ENCODE results near the gene SRI.

SRI gene, protein sequence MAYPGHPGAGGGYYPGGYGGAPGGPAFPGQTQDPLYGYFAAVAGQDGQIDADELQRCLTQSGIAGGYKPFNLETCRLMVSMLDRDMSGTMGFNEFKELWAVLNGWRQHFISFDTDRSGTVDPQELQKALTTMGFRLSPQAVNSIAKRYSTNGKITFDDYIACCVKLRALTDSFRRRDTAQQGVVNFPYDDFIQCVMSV

GRCh38 chr7:88219781-88220747, at the start of gene SRI:
TSS of gene SRI (minus strand) at chr7:88220038. CDS start at chr7:88220026, 12 bp downstream.
- TF ChIP-seq GATA2 (IDR thresholded peaks at IDR 0.05; ENCODE audit: low read depth, low read length) (no peak), GATA3 (IDR thresholded peaks at IDR 0.05; ENCODE audit: low read depth, low read length) (no peak)

- TF ChIP-seq GATA3 (IDR thresholded peaks at IDR 0.05; ENCODE audit: low read depth, low read length): no peak
- TF ChIP-seq GATA2 (IDR thresholded peaks at IDR 0.05; ENCODE audit: low read depth, low read length): no peak
Measured at GRCh38 chr7:88269586-88269985, 49.7 kb upstream of the SRI start.

DNA sequence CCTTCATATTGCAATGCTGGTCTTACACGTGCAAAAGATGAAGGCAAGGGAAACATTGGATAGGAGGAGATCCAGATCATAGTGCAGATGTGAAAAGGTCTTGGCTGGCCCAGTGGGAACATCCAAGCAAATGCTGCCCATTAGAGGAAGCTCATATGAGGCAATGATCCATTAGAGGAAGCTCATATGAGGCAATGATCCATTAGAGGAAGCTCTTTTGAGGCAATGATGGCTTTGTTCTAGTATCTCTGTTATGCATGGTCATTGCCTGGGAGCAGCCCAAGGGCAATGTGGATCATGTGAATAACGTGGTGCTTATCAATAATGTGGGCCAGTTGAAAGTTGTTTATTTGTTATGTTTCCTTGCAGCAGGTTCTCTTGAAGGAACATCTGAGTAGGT, 49.0 kb upstream of the SRI start:
- TF ChIP-seq GATA2 (IDR thresholded peaks at IDR 0.05; ENCODE audit: low read depth, low read length): no peak

DNA sequence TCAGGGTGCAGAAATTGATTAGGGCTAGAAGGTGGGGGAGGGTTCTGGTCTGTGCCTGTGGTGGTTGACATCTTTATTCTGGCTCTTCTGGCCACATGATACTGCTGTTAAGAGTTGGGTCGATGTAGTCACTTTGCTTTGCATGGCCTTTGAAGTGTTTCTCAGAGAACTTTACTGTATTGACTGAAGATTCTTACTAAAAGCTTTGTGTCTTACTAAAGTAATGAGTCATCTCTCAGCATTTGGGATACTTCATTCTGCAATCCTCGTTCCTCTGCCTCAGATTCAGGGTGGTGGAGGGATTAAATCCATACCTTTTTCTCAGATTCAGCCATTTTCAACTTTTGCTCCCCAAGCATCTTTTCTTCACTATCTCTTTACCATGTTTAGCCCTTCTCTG, 48.2 kb upstream of the SRI start:
- TF ChIP-seq GATA2 (IDR thresholded peaks at IDR 0.05; ENCODE audit: low read depth, low read length): no peak
- no peak for TF ChIP-seq GATA3 (IDR thresholded peaks at IDR 0.05; ENCODE audit: low read depth, low read length)

DNA sequence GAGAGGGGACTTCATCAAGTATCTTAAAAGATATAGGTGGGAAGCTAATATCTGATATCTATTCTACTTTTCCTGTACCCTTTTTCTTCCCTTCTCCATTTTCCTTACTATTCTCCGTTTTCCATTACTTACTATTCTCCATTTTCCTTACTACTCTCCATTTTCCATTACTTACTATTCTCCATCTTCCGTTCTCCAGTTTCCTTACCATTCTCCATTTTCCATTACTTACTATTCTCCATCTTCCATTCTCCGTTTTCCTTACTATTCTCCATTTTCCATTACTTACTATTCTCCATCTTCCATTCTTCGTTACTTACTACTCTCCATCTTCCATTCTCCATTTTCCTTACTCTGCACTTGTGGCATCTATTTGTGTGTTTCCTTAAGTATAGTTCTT, 47.6 kb upstream of the SRI start:
- no peak for TF ChIP-seq GATA2 (IDR thresholded peaks at IDR 0.05; ENCODE audit: low read depth, low read length)
- no peak for TF ChIP-seq GATA3 (IDR thresholded peaks at IDR 0.05; ENCODE audit: low read depth, low read length)

GRCh38 chr7:88262562-88262961, 42.7 kb upstream of the SRI start:
- no peak for TF ChIP-seq GATA3 (IDR thresholded peaks at IDR 0.05; ENCODE audit: low read depth, low read length)
- TF ChIP-seq GATA2 (IDR thresholded peaks at IDR 0.05; ENCODE audit: low read depth, low read length): no peak

DNA sequence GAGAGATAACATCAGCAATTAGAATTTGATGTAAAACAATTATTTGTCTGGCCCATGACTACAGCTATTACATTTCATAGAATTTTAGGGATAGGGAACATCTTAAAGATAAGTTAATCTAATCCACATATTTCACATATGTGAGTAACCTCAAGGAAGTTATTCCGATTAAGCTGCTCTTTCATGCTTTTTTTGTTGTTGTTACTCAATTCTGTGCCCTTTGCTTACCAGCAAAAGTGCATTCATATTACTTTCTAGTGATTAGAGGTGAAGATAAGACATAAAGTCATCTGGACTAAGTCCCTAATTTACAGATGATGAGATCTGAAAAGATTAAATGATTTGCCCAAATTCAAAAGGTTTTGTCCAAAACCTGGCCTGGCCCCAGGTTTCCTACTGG, 40.9 kb upstream of the SRI start:
- TF ChIP-seq GATA3 (IDR thresholded peaks at IDR 0.05; ENCODE audit: low read depth, low read length): peak; percentile 89
- TF ChIP-seq GATA2 (IDR thresholded peaks at IDR 0.05; ENCODE audit: low read depth, low read length): peak; percentile 35; the same call in 1 of the 2 replicates

GRCh38 chr7:88259656-88260380, 40.0 kb upstream of the SRI start:
- no peak for TF ChIP-seq GATA3 (IDR thresholded peaks at IDR 0.05; ENCODE audit: low read depth, low read length)
- TF ChIP-seq GATA2 (IDR thresholded peaks at IDR 0.05; ENCODE audit: low read depth, low read length): no peak

- no peak for TF ChIP-seq GATA3 (IDR thresholded peaks at IDR 0.05; ENCODE audit: low read depth, low read length)
- TF ChIP-seq GATA2 (IDR thresholded peaks at IDR 0.05; ENCODE audit: low read depth, low read length): no peak
Measured at GRCh38 chr7:88256906-88257305, 37.1 kb upstream of the SRI start.

DNA sequence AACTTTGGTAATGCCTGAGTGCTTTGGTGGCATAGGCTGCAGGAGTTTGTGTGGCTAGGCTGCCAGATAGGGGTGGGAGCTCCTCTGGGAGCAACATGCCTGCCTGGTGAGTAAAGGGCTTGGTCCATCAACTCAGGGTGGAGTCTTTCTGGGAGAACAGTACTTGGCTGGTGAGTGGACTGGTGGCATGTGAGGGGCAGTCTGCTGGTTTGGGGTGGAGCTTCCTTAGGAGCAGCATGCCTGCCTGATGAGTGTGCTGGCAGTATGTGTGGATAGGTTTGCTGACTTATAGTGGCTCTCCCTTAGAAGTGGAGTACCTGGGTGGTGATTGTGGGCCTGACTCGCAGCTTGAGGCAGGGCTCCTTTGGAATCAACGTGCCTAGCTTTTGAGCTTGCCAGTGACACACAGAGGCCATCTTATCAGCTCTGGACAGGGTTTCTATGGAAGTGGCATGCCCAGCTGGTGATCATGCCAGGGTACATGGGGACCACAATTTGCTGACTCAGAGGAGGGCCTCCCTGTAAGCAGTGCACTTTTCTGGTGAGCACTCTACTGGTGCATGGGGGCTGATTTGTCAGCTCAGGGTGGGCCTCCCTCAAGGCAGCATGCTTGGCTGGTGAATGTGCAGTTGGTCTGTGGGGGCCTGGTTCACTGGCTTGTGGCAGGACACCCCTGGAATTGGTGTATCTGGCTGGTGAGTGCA, 35.0 kb upstream of the SRI start:
- no peak for TF ChIP-seq GATA2 (IDR thresholded peaks at IDR 0.05; ENCODE audit: low read depth, low read length)
- TF ChIP-seq GATA3 (IDR thresholded peaks at IDR 0.05; ENCODE audit: low read depth, low read length): no peak

GRCh38 chr7:88253640-88254039, 33.8 kb upstream of the SRI start:
- no peak for TF ChIP-seq GATA3 (IDR thresholded peaks at IDR 0.05; ENCODE audit: low read depth, low read length)
- no peak for TF ChIP-seq GATA2 (IDR thresholded peaks at IDR 0.05; ENCODE audit: low read depth, low read length)

GRCh38 chr7:88244258-88244657, 24.4 kb upstream of the SRI start:
- TF ChIP-seq GATA3 (IDR thresholded peaks at IDR 0.05; ENCODE audit: low read depth, low read length) (no peak), GATA2 (IDR thresholded peaks at IDR 0.05; ENCODE audit: low read depth, low read length) (peak; percentile 21; the same call in 1 of the 2 replicates)

DNA sequence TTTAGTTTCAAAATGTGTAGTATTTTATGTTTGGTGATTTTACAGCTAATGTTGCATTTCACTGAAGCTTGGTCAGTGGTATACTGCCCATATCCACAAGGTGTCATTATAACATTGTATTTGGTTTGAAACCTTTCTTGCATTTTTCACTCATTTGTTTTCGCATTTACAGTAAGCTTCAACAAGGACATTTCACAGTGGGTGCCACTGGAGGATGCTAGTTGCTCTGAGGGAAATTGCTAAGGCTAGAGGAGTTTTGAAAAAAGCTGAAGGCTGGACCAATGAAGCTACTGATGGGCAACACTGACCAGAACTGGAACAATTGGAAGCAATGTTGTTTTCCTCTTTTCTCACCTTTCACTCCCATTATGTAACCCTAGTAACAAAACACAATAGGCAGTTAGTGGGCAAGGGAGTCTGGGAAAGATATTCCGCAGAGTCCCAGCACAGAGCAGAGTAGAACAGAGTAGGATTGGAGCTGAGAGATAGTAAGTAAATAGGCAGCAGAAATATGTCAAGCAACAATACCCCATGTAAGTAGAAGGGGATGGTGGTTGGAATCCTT, 23.6 kb upstream of the SRI start:
- no peak for TF ChIP-seq GATA3 (IDR thresholded peaks at IDR 0.05; ENCODE audit: low read depth, low read length)
- TF ChIP-seq GATA2 (IDR thresholded peaks at IDR 0.05; ENCODE audit: low read depth, low read length): no peak
